Stimulated activated CD8-positive, alpha-beta memory T cell treated with anti-CD3 and anti-CD28 coated beads, Interleukin-15, amount 100 ng/mL, for 24 hours (primary cell): ENCODE data around the gene GABRB3.

Experiments used
- DNase-seq: peaks from one replicate; pipeline ENCODE4 v3.0.0-alpha.2; 2020; ENCODE audit warnings: low read depth

Gene GABRB3

GRCh38 chr15:26628879-26629529 is 143.9 kb downstream of the GABRB3 start:
- no peak for DNase-seq

DNA sequence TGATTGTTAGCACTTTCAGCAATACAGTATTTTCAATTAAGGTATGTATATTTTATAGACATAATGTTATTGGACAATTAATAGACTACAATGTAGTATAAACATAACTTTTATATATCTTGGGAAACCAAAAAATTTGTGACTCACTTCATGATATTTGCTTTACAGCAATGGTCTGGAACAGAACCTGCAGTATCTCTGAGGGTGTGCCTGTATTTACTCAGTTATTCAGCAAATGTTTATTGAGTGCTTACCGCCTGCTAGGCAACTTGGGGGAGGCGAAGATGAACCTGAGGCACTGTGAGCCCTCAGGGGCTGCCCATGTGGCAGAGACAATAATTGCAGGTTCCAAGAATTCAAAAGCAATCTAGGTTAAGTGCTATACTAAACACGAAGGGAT is 144.8 kb downstream of the GABRB3 start:
- DNase-seq = no peak

- no peak for DNase-seq
Measured at GRCh38 chr15:26624128-26624527, 148.7 kb downstream of the GABRB3 start.

- DNase-seq = no peak
Measured at GRCh38 chr15:26623071-26623470, 149.8 kb downstream of the GABRB3 start.

DNA sequence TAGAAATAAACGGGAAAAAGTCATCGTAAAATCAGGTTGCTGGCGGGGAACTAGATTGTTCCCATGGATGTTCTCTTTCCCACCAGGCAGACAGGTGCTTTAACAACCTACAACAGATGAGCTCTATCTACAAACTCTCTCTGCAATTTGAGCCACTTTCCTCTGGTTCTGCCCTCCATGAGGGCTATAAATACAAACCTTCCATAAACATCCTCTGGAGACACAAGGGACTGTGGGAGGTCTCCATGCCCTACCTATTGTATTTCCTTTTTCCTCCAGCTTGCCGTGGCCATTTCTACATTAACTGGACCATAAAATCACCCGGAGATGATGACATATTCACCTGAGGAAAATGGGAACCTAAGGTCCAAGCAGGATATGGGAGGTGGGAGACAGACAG is 151.1 kb downstream of the GABRB3 start:
- DNase-seq = no peak

DNA sequence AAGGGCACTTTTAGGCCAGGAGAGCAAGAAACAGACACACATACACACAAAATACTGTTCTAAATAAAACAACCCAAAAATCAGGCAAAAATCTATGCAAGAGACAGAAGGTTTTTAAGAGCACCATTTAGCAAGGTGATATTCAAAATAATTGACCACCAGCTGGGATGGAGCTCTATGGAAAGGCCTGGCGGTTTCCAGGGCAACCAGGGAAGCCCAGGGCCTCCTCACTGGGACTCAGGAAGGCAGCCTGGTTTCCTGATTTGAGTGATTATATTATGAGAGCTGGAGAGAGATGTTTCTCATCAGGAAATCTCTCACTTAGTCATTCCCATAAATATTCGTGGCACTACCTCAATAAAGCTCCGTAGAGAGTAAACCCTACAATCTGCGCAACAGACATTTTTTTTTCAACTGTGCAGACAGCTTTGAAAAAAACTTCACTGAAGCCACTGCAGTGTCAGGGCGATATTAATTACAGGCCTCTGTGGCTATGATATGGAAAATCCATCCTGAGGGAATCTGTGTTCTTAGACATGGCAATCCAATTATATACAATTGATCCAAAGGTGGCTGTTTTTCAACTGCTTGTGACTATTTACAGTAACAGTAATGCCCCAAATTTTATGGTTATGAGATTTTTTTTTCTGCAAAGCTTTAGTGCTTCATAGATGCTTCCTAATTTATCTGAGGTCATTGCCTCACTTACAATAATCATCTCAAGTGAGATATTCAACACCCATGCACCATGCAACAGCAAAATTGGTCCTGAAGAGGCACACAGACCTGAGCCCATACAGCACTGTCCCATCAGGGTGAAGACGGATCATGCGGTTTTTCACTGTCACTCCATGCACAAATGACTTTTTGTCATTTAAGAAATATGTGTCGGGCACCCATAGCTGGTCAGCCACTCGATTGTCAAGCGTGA is 152.1 kb downstream of the GABRB3 start:
- no peak for DNase-seq

- DNase-seq = no peak
Measured at GRCh38 chr15:26615927-26616302, 157.0 kb downstream of the GABRB3 start.

DNA sequence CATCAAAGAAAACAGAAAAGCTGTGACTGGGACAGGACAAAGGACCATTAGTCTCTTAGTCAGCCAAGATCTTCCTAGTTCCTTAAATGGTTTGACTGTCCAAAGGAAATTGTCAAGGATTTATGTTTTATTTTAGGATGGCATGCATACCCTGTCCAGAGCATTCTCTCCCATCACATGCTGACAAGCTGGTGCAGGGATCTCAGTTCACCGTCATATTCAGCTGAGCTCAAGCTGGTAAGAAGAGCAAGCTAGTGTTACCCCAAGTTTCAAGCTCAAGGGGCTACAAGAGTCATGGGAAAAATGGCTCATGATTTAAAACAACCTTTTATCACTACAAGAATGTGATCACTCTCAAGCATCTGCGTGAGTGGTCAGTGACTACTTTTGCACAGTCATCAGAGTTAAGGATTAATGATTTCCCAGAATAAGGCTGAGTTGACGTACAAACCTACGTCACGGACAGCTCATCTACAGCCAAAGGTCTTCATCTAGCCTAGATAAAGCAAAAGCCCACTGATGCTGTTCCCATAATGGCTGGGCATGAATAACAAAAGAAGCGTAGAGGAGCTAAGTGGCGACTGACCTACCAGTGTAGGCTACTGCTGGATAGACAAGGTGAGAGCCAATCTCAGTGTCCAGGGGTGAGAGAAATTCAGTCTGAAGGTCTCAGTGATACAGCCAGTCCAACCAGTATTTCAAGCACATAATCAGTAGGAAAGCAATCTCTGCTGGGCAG is 157.5 kb downstream of the GABRB3 start:
- no peak for DNase-seq

DNA sequence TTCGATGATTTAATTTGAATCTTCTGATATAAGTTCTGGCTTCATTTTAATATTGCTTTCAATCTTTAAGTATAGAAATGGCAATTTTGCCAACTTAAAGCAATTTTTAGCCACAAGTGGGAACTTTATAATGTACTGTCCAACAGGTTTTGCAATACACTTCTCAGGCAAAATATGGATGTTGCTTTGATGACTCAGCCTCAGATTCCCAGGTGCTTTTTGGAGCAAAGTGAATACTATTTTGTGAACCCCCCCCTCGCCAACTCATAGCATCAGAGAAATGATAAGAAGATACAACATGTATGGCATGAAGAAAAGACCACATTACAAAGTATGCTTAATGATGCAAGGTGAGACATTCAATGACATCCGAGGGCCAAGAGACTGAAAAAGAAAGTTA is 158.1 kb downstream of the GABRB3 start:
- no peak for DNase-seq

- no peak for DNase-seq
Measured at GRCh38 chr15:26598704-26599103, 174.2 kb downstream of the GABRB3 start.

DNA sequence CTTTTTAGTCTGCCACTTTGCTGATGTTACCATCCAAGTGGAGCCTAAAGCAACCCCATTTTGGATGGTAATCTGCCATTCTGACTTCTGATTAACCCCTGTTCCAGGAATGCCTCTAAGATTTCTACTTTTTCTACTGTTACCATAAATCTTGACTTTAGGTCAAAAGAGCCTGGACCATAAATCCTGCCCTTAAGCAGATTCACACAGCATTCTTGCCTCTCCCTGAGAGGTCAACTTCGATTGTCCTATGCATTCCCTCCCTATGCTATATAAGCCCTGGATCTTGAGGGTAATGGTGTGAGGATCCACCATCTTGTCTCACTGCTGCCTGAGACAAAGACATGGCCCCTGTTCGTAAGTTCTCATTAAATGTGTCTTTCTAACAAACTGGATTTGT is 177.3 kb downstream of the GABRB3 start:
- DNase-seq = no peak

DNA sequence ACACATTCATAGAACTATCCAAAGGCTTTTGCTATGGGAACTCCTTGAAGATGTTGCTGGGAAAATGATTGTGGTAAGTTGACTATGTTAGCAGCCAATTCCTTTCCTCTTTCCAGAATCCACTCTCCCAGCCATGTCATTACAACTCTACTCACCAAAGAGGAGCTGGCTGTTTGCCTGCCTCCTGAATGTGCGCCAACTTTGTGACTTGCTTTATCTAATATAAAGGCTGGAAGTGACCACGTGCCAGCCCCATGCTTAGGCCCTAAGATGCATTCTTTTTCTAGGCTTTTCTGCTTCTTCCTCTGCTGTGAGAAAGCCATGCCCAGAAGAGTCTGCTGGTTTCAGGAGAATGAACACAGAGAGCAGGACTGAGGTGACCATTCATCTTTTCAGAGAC is 182.2 kb downstream of the GABRB3 start:
- no peak for DNase-seq

GRCh38 chr15:26582840-26583239 is 190.0 kb downstream of the GABRB3 start:
- DNase-seq = no peak

GRCh38 chr15:26580943-26581342 is 191.9 kb downstream of the GABRB3 start:
- DNase-seq = no peak

DNA sequence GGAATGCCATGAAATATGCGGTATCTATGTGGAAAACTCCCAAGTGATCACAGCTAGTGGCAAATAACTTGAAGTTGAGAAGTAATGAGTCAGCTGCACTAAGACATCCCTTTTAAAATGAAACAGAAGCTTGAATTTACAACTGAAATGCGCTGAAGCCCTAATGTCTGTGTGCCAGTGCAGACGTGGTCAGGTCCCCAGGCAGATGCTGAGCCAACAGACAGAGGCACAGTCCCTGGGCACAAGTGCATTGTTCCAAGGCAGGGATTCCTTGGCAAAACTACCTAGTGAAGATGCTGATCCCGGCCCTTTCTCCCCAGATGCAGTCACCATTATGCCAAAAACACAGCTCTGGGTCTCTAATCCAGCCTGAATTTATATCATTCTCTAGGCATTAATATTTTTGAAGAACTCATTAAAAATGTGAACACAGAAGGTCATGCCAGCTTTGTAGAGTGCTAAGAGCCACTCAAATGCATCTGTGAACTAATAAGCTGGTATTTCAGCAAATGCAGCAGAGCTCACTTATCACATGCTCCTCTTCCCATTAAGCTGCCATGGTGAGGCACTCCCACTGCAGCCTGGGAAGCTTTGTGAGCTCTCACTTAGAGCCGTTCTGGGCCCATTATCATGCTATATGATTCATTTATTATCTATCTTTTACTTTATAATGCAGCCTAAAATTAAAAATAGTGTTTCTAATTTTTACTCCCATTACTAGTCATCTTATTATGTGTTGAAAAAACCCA is 200.1 kb downstream of the GABRB3 start:
- DNase-seq = no peak

DNA sequence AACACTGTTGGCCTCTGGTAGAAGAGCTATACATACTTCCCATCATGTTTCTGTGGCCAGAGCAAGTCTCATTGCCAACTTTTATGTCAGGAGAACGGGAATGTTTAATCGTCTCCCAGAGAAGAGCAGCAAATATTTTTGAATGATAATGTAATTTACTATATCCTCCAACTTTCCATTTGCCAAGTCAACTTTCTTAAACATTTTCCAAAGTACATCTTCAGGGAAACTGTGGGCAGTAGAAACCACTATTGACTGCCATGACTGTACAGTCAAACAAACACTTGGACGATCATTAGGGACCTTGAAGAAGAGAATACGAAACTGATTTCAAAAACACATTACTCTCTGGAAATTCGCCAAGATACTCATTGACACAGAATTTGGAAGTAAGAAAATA is 201.5 kb downstream of the GABRB3 start:
- DNase-seq = no peak

DNA sequence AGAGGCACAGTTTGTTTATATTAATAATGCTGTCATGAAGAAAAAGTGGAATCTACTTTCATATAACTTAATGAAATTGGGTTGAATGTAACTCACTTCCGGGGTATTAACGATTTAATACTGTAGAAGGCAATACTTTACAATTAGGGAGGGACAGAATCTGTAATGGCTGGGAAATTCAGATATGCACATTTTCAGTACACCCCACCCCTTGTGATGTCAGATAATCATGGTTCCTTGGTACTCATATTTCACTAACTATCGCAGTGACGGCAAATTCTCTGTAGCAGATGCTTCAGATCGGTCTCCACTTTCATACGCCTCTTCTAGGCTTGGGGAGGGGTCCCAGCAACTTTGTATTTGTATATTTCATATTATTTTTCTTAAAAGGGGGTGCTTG is 207.3 kb downstream of the GABRB3 start:
- no peak for DNase-seq

GRCh38 chr15:26564361-26564760 is 208.5 kb downstream of the GABRB3 start:
- DNase-seq = no peak

- no peak for DNase-seq
Measured at GRCh38 chr15:26562336-26562735, 210.5 kb downstream of the GABRB3 start.

DNA sequence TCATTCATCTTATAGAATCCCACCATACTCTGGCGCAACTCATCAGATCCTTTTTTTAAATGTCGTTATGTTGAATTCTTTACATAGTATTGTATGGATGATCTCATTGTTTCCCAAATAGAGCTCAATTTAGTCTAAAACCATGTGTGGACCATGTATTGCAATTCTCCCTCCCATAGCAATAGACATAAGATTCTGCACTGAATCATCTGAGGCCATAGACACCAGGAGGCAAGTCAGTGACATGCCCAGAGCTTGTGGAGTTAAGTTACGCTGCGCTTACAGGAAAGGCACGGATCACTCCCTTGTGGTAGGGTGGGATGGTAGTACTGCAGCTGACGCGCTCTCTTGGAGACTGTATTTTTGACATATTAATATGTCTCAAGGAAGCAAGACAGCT is 211.0 kb downstream of the GABRB3 start:
- no peak for DNase-seq

- DNase-seq = no peak
Measured at GRCh38 chr15:26561130-26561529, 211.7 kb downstream of the GABRB3 start.

- DNase-seq = no peak
Measured at GRCh38 chr15:26555898-26556297, 217.0 kb downstream of the GABRB3 start.
